GM18870 (cell line): ENCODE data around the gene PTMS.

Experiments
- ATAC-seq: cut with Tn5 transposase; IDR thresholded peaks from one replicate; pipeline ENCODE4 v1.9.1; 2021; ENCODE audit warnings: moderate library complexity; ENCODE audit not compliant: unreplicated experiment

Gene PTMS

DNA sequence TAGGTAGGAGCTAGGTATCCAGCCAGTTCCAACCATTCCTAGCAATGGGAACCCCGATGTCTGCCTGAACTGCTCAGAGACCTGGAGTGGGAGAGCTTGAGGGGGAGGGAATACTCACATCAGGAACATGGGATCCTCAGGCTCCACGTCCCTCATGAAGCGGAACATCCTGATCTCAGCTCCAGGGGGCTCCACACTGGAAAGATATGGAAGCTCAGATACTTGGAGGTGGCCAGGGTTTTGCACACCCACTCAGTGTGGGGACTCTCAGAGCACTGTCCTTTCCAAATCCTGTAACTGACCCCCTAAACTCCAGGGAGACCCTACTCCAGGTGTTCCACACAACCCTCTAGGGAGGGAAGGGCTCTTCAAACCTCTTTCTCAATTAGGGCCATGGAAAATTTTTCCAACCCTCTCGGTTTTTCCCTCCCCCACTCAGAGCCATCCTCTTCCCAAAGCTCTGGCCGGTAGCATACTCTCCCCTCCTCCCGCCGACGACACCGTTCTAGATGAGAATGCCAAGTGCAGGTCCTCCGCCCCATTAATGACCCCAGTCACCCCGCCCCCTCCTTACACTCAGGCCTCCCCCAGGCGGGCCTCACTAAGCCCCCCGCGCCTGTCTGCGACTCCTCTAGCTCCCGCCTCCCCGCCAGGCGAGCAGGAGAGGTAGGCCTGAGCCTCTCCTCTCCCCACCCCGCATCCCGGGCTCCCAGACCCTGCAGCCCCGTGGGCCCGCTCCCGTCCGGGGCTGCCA is 13.8 kb upstream of the PTMS start:
- no peak for ATAC-seq

DNA sequence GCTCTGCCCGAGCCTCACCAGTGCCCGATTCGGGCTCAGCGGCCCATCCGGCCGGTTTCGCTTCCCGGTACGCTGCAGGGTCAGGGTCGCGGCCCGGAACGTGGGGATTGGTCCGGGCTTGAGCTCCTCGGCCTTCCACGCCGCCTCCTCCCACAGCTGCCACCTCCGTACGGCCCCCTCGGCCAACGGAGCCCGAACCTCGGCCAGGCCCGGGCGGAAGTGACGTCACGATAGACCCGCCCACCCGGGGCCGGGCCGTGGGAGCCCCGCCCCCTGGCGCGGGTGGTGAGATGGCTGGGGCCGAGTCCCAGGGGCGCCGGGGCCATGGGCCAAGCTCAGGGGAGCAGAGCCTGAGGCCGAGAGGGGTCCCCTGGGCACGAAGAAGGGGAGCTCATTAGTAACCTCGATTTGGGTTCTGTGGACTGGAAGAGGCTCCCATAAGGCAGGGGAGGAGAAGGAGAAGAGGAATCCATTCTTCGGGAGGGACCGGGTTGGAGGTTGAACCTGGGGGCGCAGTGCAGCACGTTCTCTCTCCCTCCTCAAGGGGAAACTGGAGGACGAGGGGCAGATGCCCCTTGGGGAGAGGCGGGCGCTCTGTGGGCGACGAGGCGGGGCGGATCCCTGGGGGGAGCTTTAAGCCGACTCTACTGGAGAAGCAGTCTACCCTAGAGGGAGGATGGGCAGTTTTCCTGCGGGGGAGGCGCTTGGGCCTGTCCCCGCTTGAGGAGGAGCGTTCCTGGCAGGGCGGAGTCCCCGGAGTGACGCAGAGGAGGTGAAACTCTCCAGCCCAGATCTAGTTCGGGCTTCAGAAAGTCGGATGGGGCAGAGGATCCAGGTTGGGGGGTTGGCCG is 13.0 kb upstream of the PTMS start, which contains the start of gene MLF2:
Gene MLF2 (minus strand): TSS at position 221 of the 851 bp plus-strand sequence. CDS start 807 bp downstream, outside the sequence.
- peak; percentile 90 for ATAC-seq

DNA sequence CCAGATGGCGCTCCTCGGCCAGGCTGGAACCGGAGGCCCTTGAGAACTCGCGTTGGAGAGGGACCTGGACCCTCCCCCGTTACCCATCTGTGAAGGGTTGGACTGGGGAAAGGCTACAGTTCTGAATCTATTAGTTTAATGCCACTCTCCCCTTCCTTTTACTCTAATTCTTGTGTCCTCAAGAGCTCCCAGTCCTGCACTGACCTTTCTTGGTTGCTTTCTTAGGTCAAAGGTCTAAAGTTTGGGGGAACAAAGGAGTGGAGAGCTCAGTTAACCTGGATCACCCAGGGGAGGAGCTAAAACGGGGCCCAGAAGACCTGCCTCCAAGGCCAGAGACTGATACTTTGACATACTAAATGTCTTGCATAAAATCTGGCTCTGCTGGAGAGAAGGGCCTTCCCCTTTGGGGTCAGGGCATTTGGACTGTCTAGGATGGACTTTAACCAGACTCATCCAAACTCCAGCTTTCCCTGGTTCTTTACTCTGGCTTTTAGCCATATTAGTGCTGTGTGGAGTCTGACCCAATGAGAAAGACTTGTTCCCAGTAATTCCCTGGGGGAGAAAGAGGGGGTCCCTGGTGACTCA is 12.3 kb upstream of the PTMS start:
- no peak for ATAC-seq

DNA sequence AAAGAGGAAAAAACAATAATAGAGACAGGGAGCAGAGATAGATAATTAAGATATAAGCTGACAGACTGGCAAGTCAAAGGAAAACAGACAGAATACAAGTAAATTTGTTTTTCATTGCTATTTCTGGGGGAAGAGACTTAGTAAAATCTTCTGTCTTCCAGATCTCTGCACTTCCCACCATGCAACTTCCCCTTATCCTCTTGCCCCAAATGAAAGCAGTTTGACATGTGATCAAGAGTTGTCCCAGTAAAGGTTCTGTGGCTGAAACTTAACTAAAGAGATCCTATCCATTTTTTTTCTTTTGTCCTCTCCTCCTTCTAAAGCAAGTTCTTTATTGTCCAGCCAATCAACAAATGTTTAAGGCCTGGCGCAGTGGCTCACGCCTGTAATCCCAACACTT is 11.8 kb upstream of the PTMS start:
- no peak for ATAC-seq

DNA sequence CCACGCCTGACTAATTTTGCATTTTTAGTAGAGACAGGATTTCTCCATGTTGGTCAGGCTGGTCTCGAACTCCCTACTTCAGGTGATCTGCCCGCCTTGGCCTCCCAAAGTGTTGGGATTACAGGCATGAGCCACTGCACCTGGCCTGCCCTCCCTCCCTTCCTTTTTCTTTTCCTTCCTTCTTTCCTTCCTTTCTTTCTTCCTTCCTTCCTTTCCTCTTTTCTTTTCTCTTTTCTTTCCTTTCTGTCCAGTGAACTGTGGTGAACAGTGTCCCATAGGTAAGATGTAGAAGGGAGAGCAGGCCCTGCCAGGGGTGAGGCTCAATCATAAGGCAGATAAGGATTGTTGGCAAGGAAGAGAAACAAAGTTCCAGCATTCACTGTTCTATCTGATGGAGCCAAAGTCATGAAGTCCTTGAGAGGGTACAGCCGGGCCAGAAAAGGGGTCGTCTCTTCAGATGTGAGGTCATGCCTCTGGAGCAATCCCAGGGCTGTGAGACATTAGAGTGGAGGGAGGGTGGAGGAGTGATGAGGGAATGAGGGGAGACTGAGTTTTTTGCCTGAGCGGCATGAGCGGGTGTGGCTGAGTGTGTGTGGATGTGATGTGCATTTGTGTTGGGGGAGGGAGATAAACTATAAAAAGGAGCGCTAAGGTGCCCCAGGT is 9.0 kb upstream of the PTMS start:
- no peak for ATAC-seq

DNA sequence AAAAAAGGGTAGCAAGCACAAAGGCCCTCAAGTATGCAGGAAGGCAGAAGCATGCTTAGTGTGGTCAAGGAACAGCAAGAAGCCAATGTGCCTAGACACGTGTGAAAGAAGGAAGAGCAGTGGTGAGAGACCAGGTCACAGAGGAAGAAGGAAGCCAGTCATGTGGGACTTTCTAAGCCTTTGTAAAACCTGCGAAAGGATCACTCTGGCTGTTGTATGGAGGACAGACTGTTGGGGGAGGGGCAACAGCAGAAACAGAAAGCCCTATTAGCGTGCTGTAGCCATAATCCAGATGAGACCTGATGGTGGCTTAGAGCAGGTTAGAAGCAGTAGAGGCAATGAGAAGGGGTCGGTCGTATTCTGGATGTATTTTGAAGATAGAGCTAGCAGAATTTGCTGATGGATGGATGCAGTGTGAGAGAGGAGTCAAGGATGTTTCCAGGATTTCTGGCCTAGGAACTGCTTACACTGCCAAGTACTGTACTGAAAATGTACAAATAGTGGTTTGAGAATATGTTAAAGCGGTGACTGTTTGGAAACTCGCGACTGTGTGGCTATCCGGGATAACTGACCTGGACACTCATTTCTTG is 7.6 kb upstream of the PTMS start:
- ATAC-seq: no peak

DNA sequence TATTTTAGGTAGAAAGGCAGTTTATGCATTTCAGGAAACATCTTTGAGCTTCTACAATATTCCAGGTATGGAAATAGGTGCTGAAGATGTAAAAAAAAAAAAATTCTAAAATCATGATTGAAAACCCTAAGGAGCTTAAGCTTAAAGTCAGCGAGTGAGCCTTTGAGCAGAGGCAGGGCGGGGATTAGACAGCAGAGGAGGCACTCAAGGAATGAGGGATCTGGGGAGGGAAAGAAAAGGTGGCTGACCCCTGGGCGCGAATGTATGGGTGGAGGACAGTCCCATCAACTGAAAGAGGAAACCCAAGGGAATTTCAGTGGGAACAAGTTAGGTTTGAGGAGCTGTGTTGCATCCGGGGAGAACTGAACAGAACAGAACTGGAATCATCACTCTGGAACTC is 6.4 kb upstream of the PTMS start:
- no peak for ATAC-seq

DNA sequence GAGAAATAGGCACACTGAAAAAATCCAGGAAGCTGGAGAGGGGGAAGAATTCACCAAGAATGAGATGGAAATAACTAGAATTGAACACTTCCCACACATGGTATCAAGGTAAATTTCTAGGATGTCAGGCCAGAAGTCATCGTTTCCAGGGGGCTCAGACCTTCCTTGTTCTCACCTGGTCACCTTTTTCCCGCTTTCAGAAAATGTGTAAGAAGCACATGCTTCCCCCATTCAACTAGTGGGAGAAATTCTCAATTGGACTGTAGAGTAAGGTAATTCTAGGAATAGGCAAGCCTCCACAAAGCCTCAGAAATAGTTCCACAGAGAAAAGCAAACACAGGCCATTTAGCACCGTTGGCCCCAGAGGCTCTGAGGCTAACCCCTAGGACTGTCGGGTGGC is 2.8 kb upstream of the PTMS start:
- ATAC-seq: no peak

DNA sequence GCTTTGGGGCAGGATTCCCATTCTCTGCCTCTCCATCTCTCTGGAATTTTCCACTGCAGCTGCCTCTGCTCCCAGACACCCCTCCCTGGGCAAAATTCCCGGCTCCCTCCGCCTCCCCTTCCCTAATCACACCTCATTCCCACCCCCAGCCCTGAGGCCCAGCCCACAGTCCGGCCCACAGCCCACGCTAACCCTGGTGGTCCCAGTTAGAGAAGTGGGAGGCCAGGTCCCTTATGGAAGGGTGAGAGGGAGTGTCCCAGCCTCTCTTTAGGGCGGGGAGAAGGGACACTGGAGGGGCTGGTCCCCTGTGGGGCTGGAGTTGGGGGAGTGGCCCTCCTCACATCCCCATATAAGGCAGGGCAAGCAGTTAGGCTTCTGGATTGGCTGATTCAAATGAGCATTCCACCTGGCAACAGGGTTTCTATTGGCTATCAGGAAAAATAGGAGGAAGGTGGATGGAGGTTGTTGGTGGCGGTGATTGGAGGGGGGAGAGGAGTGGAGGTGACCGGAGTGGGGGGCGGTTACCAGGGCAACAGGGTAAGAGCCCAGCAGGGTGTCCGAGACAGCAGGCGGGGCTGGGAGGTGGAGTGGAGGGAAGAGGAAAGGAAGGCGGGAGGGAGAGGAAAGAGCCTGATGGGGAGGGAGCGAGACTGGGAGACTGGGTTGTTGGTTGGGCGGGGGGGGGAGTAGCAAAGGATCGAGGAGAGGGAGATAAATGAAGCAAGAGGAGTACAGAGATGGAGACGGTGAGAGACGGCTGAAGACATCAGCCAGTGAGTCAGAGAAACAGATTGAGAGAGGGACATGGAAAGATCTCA is 1.9 kb upstream of the PTMS start:
- ATAC-seq: peak; percentile 94

DNA sequence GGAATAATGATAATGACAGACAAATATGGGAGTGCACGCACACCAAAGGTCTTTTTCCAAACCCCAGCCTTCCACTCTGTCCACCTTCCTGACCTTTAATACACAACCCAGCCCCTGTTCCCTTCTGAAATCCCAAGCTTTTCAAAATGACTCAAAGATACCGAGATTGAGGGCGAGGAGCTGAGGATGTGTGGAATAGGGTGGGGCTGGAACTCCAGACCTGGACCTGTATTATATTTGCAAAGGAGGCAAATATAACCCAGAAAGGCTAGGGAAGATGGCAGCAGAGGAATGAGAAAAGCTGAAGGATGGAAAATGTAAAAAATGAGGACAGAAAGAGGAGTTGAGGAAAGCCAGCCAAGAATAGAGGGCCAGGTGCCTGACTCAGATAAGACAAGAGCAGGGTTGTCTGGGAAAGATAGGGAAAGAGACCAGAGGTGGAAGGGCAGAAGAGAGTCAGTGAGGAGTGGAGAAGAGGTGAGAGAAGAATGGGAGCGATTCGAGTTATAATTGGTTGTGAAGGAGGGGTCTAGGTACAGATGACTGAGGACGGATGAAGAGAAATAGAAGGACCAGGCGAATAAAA is 1.0 kb upstream of the PTMS start:
- no peak for ATAC-seq

DNA sequence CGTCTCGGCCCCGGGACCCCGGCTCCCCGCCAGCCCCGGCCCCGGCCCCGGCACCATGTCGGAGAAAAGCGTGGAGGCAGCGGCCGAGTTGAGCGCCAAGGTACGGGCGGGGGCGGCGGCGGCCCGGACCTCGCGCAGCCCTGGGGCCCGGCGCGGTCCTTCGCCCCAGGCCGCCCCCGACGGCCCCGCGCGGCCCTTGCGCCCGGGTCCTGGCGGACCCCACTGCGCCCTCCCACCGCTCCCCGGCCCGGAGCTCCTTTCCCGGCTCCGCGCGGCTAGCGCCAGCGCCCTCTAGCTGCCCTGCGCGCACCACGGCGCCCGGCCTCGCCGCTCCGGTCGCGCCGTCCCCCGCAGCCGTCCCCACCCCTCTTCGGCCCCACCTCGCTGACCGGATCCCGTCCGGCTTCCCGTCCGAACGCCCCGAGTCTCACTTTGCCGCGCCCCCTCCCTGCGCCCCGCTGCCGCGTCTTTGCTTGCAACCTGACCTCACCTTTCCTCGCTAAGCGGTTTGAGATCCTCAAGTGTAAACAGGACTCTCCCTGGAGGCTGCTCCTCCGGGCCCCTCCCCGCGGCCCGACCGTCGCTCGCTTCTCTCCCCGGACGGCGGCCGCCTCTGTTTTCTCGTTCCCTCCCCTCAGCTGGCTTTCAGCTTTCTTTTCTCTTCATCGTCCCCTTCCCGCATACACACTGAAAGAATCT is 637 bp downstream of the PTMS start:
- no peak for ATAC-seq

DNA sequence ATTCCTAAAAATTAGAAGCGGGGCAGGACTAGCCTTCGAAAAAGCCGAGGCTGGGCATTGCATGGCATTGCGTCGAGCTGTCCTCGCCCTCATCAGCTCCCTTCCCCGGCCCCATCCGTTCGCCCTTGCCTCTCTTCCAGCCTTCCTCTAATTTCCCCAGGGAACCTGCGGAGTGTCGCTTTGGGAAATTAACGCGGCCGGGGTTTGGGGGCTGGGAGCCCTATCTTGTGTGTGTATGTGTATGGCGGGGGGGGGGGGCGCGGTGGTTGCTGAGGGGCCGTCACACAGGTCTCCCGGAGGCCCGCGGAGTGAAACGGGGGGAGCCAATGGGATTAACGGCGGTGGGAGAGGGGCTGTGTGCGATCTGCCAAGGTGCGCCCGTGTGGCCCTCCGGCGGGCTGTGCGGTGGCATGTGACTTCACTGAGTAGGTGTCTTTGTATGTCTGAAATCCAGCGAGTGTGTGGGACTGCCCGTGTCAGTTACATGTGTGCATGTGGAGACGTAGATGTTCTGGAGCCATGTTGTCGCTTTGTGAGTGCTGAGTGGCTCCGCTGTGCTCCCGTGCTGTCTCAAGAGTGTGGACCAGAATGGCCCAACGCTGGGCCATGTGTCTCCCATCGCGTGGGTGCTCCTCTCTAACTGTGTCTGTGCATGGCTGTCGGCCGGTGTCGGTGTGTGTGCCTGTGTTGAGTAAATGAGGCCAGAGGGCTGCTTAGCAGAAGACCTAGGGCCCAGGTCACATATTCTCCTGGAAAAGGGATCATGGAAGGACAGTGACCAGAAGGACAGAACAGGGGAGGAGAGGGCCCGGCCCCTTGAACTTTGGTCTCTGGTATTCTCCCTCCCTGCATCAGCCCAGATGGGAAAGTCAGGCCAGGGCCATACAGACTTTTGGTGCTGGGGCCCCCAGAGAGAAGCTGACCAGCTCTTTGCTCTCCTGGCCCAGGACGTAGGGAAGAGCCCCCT is 1.5 kb downstream of the PTMS start:
- no peak for ATAC-seq

DNA sequence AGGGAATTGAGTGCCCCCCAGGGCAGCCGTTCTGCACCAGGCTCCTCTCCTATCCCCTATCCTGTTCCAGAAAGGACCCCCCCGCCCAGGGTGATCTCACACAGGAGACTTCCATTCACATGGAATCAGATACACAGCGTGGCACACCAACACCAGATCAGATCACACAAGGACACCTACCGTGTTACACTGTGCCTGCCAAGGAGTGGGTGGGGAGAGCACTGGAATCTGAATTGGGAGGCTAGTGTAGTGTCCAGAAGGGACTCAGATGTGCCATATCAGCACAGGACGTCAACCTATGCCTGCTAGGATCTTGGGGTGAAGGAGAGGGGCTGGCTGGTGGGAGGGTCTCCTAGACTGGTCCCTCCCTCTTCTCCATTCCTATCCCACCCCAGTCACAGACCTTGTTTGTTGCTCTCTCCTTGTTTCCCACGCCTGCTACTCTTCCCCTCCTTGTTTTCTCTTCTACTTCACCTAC is 2.3 kb downstream of the PTMS start:
- ATAC-seq: no peak

DNA sequence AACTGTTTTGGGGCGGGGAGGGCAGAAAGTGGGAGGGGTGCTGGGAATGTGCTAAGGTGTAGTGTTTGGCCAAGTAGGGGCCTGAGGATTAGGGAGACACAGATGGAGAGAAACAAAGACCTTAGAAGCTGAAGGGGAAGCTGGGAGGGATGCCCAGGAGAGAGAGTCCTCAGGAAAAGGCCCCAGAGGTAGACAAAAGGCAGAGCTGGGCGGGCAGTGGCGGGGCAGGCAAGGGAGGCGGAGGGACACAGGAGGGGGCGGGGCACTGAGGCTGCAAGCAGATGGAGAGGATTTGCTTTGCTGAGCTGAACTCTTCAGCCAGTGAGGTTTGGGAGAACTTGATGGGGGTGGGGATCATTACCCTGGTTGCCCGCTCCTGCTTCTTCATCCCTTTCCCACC is 2.8 kb downstream of the PTMS start:
- ATAC-seq: no peak

DNA sequence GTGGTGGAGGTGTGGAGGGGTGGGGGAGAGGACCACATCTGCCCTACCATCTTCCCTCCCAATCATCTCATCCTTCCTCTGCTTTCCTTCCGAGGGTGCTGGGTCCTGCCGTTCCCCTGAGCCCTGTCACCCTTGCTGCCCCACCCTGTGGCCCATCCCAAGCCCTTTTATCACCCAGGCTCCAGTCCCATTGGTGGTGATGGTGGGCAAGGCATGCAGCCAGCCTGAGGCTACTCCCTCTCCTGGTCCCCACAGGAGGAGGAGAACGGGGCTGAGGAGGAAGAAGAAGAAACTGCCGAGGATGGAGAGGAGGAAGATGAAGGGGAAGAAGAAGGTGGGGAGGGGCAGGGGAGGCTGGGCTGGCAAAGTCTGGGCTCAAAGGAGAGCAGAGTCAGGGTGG is 3.5 kb downstream of the PTMS start:
- no peak for ATAC-seq

DNA sequence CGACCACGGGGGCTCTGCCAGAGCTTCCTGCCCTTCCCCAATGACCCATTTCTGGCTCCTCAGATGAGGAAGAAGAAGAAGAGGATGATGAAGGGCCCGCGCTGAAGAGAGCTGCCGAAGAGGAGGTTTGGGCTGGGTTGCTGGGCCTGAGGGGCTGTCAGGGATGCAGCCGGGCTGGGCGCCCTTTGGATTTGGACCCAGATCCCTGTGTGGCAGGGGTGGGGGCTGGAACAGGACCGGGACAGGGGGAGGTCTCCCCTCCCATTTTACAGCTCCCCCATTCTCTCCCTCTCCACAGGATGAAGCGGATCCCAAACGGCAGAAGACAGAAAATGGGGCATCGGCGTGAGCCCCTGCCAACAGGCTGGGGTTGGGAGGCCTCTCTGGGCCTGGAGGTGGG is 3.9 kb downstream of the PTMS start:
- ATAC-seq: no peak

DNA sequence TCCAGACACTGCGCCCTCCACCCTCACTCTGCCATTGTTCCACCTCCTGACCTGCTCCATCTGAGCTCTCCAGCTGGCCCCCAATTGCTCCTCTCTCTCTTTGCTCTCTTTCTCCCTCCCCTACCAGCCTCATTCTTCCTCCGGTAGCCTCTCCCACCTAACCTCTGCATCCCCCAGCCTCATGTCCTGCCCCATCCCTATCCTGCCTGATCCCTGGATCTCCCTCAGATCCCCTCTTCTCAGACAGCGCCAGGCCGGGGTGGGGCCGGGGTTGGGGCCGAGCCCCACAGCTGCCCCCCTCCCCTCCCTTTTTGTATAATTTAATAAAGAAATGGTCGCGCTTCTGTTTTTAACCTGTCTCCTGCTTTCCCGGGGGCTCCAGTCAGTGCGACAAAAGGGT is 4.4 kb downstream of the PTMS start:
- no peak for ATAC-seq

DNA sequence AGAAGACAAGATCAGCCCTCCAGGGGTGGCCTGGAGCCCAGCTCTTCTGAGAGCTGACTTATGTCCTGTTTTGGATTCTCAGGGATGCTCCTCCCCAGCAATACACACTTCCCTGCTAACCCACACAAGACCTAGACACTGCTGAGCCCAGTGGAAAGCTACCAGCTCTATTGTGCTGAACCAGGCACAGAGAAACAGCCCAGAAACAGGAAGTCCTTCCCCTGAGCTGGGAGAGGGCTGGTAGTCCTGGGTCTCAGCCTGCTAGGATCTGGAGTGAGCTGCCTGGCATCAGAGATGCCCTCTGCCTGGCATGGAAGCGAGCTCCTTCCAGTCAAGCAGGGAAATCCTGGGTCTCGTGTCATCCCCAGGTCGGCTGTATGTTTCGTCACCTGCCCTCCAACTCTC is 4.9 kb downstream of the PTMS start:
- no peak for ATAC-seq
